Prostate gland (tissue), 2 donors: ENCODE data around the gene RPUSD3. TPM values are rescaled to one million over a fixed set of nuclear protein-coding genes. Genes with fewer than 3 reads are reported as not detected.

ENCODE experiments used
- DNase-seq: peaks from one replicate; pipeline ENCODE4 v3.0.0-alpha.2; 2019; ENCODE audit warnings: low spot score
- H3K27ac ChIP-seq, 2 donors: fragments of 200-600 bp; sonication (generic); 2 replicates each; pipeline ENCODE4 v1.5.1; 2017 to 2019
- H3K27me3 ChIP-seq: fragments of 200-600 bp; sonication (generic); replicated peaks from 2 replicates; pipeline ENCODE4 v1.5.1; 2019; ENCODE audit not compliant: insufficient read depth
- H3K36me3 ChIP-seq, 2 donors: fragments of 200-600 bp; sonication (generic); 1 replicate in 1 of 2; 2 replicates in 1 of 2; pipeline versions ENCODE4 v1.5.1 to v1.8.1; 2017 to 2019
- H3K4me1 ChIP-seq: fragments of 200-600 bp; sonication (generic); replicated peaks from 2 replicates; pipeline ENCODE4 v1.5.1; 2019
- H3K4me3 ChIP-seq, 2 donors: fragments of 200-600 bp; sonication (generic); 2 replicates each; pipeline ENCODE4 v1.5.1; 2017 to 2019
- H3K9me3 ChIP-seq: fragments of 200-600 bp; sonication (generic); 2 replicates; pipeline ENCODE4 v1.5.1; 2017
- POLR2A ChIP-seq: fragments of 450-650 bp; IDR thresholded peaks from one replicate; pipeline ENCODE4 v1.6.1; 2016; ENCODE audit warnings: antibody characterized with exemption, mild to moderate bottlenecking
- POLR2AphosphoS5 ChIP-seq: sonication (generic); formaldehyde crosslinking; IDR thresholded peaks from one replicate; pipeline ENCODE4 v1.6.1; 2017; ENCODE audit warnings: antibody characterized with exemption
- WGBS: methylation state at CpG from one replicate; pipeline ENCODE4 v1.1.5; 2018; 5-methylcytosine and 5-hydroxymethylcytosine counted together
- intact Hi-C: fragments of 100-400 bp; cut with DNase I; formaldehyde crosslinking; loops from one replicate; pipeline ENCODE4 v1.14.2; 2022
- total RNA-seq, 2 donors: library from RNA; depleted of rRNA; stranded (reverse); fragments of >200 nt; gene quantifications; one replicate each; pipeline ENCODE4 v1.1.0, GENCODE V29; 2016
- TF ChIP-seq, protein P1 (sequence below), 4 experiments: fragments of 200-600 bp in 2 of 4; fragments of 450-650 bp in 2 of 4; sonication (generic) in 2 of 4; IDR thresholded peaks; 1 replicate in 3 of 4; 2 replicates in 1 of 4; pipeline ENCODE4 v1.5.1; 2016 to 2019; ENCODE audit warnings: antibody characterized with exemption in 4 of 4, mild to moderate bottlenecking in 2 of 4, moderate library complexity in 2 of 4

The RPUSD3 gene
- total RNA-seq, 2 donors from 2014 or later, result 40.9 to 44.6 TPM

DNA sequence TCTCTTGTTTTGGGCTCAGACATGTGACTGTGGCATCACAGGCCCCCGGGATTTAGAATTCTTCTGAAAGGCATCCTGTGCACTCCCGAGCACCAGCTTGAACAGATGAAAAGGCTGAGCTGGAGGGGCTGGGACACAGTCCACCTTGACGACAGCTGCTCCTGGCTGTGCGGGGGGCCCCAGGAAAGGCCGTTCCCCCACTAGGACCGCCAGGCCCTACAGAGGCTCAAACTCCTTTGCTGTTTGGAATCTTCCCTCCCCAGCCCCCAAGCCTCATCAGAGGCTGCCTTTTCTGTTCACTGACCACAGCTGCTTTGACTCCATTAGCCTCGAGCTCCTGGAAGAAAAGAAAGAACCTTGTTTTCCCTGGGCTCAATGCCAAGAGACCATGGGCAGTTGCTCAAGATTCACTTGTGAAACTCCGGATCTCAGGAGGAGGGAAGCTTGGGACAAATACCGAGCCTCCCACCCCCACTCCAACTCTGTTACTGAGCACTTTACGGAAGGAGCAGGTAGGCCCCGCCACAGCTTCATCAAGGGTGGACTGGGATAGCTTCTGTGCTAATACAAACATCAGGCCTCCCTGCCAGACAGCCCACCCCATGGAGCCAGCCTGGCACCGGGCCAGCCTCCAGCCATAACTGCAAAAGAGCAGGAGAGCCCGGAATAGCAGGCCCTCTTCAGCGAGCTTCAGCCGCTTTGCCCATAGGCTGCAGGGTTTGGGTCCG is 20.6 kb upstream of the RPUSD3 start:
- Histone ChIP-seq H3K4me3 (no peak overlapping the region), H3K9me3 (no peaks in the 10 kb centered on the region), H3K27ac (peak overlapping the region; percentile 59 to 74), H3K36me3 (no peaks in the 10 kb centered on the region), H3K27me3 (no peaks in the 10 kb centered on the region), H3K4me1 (no peaks in the 10 kb centered on the region)
- WGBS, result 42% methylated on average over 16 of the region's 16 CpGs
- TF ChIP-seq POLR2AphosphoS5 (no peak), POLR2A (no peak)
- TF ChIP-seq, protein P1, sequence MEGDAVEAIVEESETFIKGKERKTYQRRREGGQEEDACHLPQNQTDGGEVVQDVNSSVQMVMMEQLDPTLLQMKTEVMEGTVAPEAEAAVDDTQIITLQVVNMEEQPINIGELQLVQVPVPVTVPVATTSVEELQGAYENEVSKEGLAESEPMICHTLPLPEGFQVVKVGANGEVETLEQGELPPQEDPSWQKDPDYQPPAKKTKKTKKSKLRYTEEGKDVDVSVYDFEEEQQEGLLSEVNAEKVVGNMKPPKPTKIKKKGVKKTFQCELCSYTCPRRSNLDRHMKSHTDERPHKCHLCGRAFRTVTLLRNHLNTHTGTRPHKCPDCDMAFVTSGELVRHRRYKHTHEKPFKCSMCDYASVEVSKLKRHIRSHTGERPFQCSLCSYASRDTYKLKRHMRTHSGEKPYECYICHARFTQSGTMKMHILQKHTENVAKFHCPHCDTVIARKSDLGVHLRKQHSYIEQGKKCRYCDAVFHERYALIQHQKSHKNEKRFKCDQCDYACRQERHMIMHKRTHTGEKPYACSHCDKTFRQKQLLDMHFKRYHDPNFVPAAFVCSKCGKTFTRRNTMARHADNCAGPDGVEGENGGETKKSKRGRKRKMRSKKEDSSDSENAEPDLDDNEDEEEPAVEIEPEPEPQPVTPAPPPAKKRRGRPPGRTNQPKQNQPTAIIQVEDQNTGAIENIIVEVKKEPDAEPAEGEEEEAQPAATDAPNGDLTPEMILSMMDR (IDR thresholded peaks at IDR 0.05), result no peak
- DNase-seq, result peak; percentile 22
- intact Hi-C loops, result loop anchor here (1.0 kb wide), 1 partner anchor 20 kb away; no protein-coding TSS in a partner anchor

DNA sequence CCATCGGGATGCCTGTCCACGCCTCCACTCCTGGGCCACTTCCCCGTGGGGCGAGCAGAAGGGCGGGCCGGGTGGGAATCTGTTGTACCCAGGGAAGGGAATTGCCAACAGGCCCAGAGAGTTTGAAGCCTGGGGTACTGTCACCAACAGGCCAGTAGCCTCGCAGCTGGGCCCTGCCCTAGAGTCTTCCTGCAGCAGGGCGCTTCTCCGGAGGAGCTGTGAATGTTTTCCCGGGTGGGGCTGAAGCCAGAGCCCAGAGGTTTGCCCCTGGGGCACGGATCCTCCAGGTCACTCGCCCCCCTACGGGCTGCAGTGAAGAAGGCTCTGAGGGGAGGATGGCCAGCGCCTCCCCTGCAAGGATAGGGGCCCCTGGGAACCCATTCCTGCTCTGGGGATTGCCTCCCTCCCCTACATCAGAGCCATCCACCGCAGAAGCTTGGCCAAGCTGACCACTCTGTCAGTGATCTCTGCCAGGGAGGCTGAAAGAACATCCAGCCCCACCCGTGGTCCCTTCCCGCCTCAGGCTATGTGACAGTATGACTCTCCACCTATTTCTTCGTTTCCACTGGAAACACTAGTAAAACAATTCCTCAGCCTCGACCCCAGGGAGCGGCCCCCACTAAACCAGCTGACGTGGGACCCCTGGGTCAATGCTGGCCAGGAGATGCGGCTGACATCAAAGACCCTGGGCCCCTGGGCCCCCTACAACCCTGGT is 19.4 kb upstream of the RPUSD3 start:
- peak overlapping the region; percentile 50 to 59 for H3K27ac ChIP-seq
- 68% methylated on average over 20 of the region's 22 CpGs for WGBS
- no peaks in the 10 kb centered on the region for H3K4me1 ChIP-seq
- no peaks in the 10 kb centered on the region for H3K36me3 ChIP-seq
- H3K4me3 ChIP-seq, result peak overlapping the region; percentile 12 to 23
- no peak for DNase-seq
- TF ChIP-seq, protein P1 (IDR thresholded peaks at IDR 0.05), result no peak
- no peak for TF ChIP-seq POLR2AphosphoS5
- TF ChIP-seq POLR2A, result no peak
- H3K27me3 ChIP-seq, result no peaks in the 10 kb centered on the region
- intact Hi-C loops, result loop anchor here (1.0 kb wide), 1 partner anchor 53 kb away; no protein-coding TSS in a partner anchor
- H3K9me3 ChIP-seq, result no peaks in the 10 kb centered on the region

- no peak for DNase-seq
- Histone ChIP-seq H3K27me3 (no peaks in the 10 kb centered on the region), H3K36me3 (no peaks in the 10 kb centered on the region), H3K4me1 (no peaks in the 10 kb centered on the region), H3K4me3 (peak overlapping the region; percentile 12 to 23), H3K27ac (peak overlapping the region; percentile 35 to 50), H3K9me3 (no peaks in the 10 kb centered on the region)
- WGBS, result 52% methylated on average over 19 of the region's 45 CpGs
- TF ChIP-seq, protein P1 (IDR thresholded peaks at IDR 0.05), result peak in 3 of 4 experiments; percentile 7 to 36 (median 31)
- no peak for TF ChIP-seq POLR2AphosphoS5
- intact Hi-C loops, result loop anchor here (1.0 kb wide), 1 partner anchor 54 kb away; no protein-coding TSS in a partner anchor
Observed at GRCh38 chr3:9862391-9863057, 18.7 kb upstream of the RPUSD3 start.

DNA sequence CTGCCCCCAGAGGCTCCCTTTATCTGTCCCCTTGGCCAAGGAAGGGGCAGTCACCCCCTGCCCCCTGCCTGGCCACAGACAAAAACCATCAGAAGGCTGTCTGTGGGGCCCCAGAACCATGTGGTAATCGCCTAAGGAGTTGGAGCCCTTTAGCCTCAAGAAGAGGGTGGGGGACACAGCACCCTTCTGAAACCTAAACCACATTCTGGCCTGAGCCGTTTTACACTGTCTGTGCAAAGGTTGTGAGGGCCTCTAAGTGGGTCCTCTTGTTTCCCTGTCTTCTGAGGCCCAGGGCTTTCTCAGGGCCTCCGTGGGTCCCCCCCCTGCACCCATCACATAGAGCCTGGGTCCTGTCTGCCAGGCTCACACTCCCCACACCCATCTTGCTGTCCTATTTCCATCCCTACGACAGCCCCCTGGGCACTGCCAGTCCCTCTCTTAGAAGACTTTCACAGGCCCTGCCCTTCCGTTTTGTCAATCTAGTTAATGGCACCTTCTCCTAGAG is 17.9 kb upstream of the RPUSD3 start:
- intact Hi-C loops, result no loop called here
- 83% methylated on average over 5 of the region's 5 CpGs for WGBS
- Histone ChIP-seq H3K27me3 (no peaks in the 10 kb centered on the region), H3K4me3 (no peak overlapping the region), H3K9me3 (no peaks in the 10 kb centered on the region), H3K4me1 (no peaks in the 10 kb centered on the region), H3K27ac (no peak overlapping the region), H3K36me3 (no peaks in the 10 kb centered on the region)
- TF ChIP-seq POLR2A (no peak), POLR2AphosphoS5 (no peak)
- TF ChIP-seq, protein P1 (IDR thresholded peaks at IDR 0.05), result no peak
- DNase-seq, result no peak
